Measurements from ENCODE around the gene OST4. TPM values are rescaled to one million over a fixed set of nuclear protein-coding genes. Genes with fewer than 3 reads are reported as not detected.

The OST4 gene
- total RNA-seq, 8 experiments from 2014 or later = 289 to 626 (median 350) TPM

GRCh38 chr2:27058210-27058609 is 13.2 kb downstream of the OST4 start:
- WGBS, 10 experiments = 67 to 100% (median 92%) methylated on average over 2 to 9 of the region's 10 CpGs
- Histone ChIP-seq H3K27ac (no peak overlapping the region), H3K4me1 (replicated peaks in 1 of 2) (no peaks in the 10 kb centered on the region), H3K4me3 (no peak overlapping the region)
- in situ Hi-C loops (cut with MboI; ENCODE audit: low pct_unique_long_range_greater_than_20kb in 2 of 9, low sequenced_read_pairs in 9 of 9, unreplicated experiment in 9 of 9) = no loop called here
- ATAC-seq (replicated peaks in 6 of 8) = no peak

GRCh38 chr2:27057184-27057583 is 14.3 kb downstream of the OST4 start:
- WGBS, 10 experiments = 60 to 92% (median 83%) methylated on average over 1 to 4 of the region's 6 CpGs; no CpG with 5 or more reads in 3 of the 10 experiments
- no peak overlapping the region for H3K27ac ChIP-seq
- H3K4me1 ChIP-seq (replicated peaks in 1 of 2) = peaks cover 4% of the 10 kb centered on the region in 2 donors
- in situ Hi-C loops (cut with MboI; ENCODE audit: low pct_unique_long_range_greater_than_20kb in 2 of 9, low sequenced_read_pairs in 9 of 9, unreplicated experiment in 9 of 9) = no loop called here
- no peak for ATAC-seq (replicated peaks in 6 of 8)
- H3K4me3 ChIP-seq = no peak overlapping the region

GRCh38 chr2:27054721-27055120 is 16.7 kb downstream of the OST4 start:
- ATAC-seq (replicated peaks in 6 of 8) = no peak
- 92 to 100% (median 99%) methylated on average over 4 to 6 of the region's 11 CpGs; no CpG with 5 or more reads in 4 of the 10 experiments for WGBS, 10 experiments
- H3K4me1 ChIP-seq (replicated peaks in 1 of 2) = peaks cover 4% of the 10 kb centered on the region in 2 donors
- in situ Hi-C loops (cut with MboI; ENCODE audit: low pct_unique_long_range_greater_than_20kb in 2 of 9, low sequenced_read_pairs in 9 of 9, unreplicated experiment in 9 of 9) = no loop called here
- no peak overlapping the region for H3K4me3 ChIP-seq
- no peak overlapping the region for H3K27ac ChIP-seq

GRCh38 chr2:27053776-27054175 is 17.7 kb downstream of the OST4 start:
- no peak for ATAC-seq (replicated peaks in 6 of 8)
- 67 to 100% (median 91%) methylated on average over 1 to 8 of the region's 8 CpGs; no CpG with 5 or more reads in 2 of the 10 experiments for WGBS, 10 experiments
- H3K27ac ChIP-seq = no peak overlapping the region
- H3K4me1 ChIP-seq (replicated peaks in 1 of 2) = peaks cover 8 to 10% of the 10 kb centered on the region in 2 donors
- in situ Hi-C loops (cut with MboI; ENCODE audit: low pct_unique_long_range_greater_than_20kb in 2 of 9, low sequenced_read_pairs in 9 of 9, unreplicated experiment in 9 of 9) = no loop called here
- no peak overlapping the region for H3K4me3 ChIP-seq

DNA sequence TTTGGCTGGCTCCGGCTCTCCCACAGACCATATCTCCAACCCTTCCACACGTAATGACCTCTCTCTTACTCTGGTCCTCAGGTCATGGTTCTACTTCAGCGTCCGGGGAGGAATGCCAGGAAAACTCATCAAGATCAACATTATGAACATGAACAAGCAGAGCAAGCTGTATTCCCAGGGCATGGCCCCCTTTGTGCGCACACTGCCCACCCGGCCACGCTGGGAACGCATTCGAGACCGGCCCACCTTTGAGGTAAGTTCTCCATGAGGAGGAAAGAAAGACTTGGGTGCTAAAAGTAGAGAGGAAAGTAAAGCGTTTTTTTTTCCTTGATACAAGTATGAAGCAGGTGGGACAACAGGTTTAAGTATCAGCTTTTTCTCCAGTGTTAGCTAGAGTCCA is 18.1 kb downstream of the OST4 start:
- 71 to 100% (median 90%) methylated on average over 2 to 10 of the region's 11 CpGs; no CpG with 5 or more reads in 1 of the 10 experiments for whole genome bisulfite sequencing, 10 experiments
- Histone ChIP-seq H3K4me1 (replicated peaks in 1 of 2) (peaks cover 8 to 10% of the 10 kb centered on the region in 2 donors), H3K27ac (no peak overlapping the region), H3K4me3 (no peak overlapping the region)
- no peak for ATAC-seq (replicated peaks in 6 of 8)
- in situ Hi-C loops (cut with MboI; ENCODE audit: low pct_unique_long_range_greater_than_20kb in 2 of 9, low sequenced_read_pairs in 9 of 9, unreplicated experiment in 9 of 9) = no loop called here

DNA sequence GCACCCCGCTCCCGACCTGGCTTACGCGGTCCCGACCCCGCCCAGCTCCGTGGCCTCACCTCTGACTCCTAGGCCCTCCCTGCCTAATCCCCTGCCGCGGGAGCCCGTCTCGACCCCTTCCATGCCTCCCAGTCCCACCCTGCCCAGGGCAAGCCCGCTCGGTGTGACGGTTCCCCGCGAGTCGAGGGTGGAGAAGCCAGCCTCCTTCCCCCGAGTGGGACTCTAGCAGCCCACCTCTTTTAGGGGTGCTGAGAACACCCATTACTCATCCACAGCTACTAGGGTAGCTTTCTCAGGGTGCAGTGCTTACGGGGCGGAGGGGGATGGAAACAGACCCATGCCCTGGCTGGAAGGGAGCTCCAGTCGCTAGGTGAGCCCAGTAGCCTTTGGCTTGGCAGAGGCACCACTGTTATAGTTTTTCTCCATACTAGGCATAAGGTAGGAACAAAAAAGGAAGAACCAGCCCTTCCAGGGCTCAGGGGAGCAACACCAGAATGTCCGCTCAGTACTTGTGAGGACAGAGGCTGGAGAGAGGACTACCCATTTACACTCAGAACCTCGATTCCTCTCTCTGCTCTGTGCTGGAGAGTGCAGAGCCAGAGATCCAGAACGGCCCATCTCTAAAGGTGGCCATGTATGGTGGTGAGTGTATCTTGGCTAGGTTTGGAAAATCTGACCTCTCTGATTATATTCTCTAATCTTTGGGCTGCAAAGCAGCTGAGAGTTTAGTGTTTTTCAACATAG is 19.4 kb downstream of the OST4 start:
- peak in 2 of 8 experiments; percentile 0 to 1 for ATAC-seq (replicated peaks in 6 of 8)
- Histone ChIP-seq H3K4me3 (peak overlapping the region; percentile 81 to 99 (median 89)), H3K27ac (peak overlapping the region; percentile 96 to 98), H3K4me1 (replicated peaks in 1 of 2) (peaks cover 8 to 10% of the 10 kb centered on the region in 2 donors)
- WGBS, 10 experiments = 0 to 29% (median 7%) methylated on average over 2 to 5 of the region's 24 CpGs; no CpG with 5 or more reads in 4 of the 10 experiments
- in situ Hi-C loops (cut with MboI; ENCODE audit: low pct_unique_long_range_greater_than_20kb in 2 of 9, low sequenced_read_pairs in 9 of 9, unreplicated experiment in 9 of 9) = no loop called here

DNA sequence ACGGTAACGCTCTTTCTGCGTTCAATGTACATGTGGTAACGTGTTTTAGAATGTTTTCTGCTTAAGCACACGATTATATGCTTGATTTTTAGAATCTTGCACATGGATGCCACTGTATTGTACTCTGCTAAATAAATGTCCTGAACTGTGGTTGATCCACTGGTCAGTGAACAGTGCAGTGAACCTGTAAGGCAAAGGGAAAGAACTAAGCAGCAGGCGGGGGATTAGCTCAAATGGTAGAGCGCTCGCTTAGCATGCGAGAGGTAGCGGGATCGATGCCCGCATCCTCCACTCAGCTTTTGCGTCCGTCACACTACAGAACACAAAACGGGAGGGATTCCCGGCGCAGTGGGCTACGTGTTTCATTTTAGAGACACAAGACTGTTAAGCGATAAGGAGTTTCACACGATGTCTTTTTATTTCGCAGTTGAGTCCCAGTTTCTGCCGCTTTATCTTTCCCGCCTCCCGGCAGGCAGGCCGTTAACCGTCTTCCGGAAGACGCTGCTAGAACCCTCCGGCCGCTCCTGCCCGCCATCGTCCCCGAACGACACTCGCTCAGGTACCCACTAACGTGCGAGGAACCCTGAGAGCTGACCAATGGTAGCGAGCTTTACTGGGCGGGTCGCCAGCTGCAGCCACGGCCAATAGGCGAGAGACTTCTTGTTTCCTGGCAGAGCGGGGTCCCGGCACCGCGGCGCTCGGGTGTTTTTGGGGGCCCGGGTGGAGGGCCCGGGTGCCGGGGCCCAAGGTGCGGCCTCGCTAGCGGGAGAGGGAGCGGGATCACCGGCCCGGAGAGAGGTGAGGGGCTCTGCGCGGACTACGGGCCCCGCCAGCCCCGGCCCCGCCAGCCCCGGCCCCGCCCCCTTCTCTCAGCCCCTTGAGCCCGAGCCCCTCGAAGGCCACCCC is 20.2 kb downstream of the OST4 start, which contains the start of gene AGBL5:
AGBL5 (plus strand) TSS at position 673 of the 906 bp plus-strand sequence. CDS start 1,291 bp downstream, outside the sequence.
- peak within 1 kb of the TSS; percentile 81 to 99 (median 89) for H3K4me3 ChIP-seq
- ATAC-seq (replicated peaks in 6 of 8) = peak; percentile 62 to 78 (median 74)
- peak within 1 kb of the TSS; percentile 96 to 98 for H3K27ac ChIP-seq
- in situ Hi-C loops (cut with MboI; ENCODE audit: low pct_unique_long_range_greater_than_20kb in 2 of 9, low sequenced_read_pairs in 9 of 9, unreplicated experiment in 9 of 9) = no loop called here
- H3K4me1 ChIP-seq (replicated peaks in 1 of 2) = peaks cover 8 to 10% of the 10 kb centered on the region in 2 donors
- 0 to 20% (median 0%) methylated on average over 1 to 32 of the region's 67 CpGs; no CpG with 5 or more reads in 1 of the 10 experiments for WGBS, 10 experiments

DNA sequence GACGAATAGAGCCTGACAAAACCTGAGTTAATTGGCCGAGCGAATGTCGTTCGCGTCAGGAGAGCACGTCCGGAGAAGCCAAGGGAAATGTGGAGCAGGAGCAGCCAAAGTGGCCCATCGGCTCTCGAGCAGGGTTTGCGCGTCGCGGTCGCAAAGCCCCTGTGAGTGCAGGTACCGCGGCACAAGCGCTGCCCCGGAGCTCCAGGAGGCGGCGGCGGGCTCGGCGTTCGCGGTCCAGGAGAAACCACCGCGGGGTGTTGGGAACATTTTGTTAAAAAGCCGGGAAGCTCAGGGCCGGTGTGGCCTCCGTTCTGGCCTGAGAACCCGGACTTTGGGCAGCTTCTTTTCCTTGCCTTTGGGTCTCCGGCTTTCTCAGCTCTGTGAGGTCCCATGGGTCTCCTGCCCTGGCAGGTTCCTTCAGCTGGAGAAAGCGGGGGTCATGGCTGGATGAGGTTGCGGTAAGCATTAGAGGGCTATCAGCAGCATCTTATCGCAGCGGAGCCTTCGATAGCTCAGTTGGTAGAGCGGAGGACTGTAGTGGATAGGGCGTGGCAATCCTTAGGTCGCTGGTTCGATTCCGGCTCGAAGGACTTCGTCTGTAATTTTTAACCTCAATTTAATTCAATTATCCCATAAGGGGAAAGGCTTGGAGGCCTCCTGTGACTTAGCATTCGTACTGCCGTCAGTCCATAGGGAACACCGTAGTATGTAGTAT is 21.0 kb downstream of the OST4 start:
- peak; percentile 63 to 82 (median 72) for ATAC-seq (replicated peaks in 6 of 8)
- Histone ChIP-seq H3K27ac (peak overlapping the region; percentile 96 to 98), H3K4me3 (peak overlapping the region; percentile 81 to 99 (median 89)), H3K4me1 (replicated peaks in 1 of 2) (peaks cover 8 to 10% of the 10 kb centered on the region in 2 donors)
- 0 to 7% (median 1%) methylated on average over 1 to 21 of the region's 48 CpGs; no CpG with 5 or more reads in 3 of the 10 experiments for WGBS, 10 experiments
- in situ Hi-C loops (cut with MboI; ENCODE audit: low pct_unique_long_range_greater_than_20kb in 2 of 9, low sequenced_read_pairs in 9 of 9, unreplicated experiment in 9 of 9) = no loop called here

DNA sequence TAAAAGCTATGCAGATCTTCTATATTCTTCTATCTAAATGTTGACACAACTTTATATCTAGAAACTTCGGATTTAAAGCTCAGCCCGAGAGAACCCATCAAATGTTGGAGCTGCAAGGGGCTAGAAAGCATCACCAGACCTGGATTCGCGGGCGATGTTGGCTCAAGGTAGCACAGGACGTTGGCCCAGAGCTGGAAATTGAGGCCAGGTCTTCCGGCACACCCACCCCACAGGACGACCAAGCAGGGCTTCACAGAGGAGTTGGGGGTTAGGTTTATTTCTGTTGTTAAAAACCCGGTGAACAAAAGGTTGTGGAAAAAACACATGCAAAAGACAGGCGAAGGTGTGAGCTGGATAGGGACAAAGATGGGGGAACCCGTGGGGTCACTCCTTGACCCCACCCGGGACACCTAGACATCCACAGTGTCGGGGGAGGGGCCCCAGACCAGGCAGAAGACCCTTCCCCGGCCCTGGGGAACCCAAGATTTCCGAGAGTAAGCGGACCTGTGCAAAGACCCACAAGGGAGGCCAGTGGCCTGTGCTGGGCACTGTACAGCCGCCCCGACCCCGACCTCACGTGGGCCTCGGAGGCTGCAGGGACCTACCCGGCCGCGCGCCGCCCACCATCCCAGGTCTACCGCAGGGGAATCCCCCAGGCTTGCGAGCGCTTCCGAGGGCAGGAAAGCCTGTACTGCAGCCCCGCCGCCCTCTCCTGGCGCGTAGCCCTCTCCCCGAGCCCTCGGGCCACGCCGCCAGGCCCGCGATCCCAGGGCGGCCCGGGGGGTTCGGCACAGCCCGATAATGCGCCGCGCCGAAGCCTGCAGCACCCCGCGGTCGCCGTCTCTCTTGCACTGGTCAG is 21.8 kb downstream of the OST4 start:
- Histone ChIP-seq H3K4me3 (peak overlapping the region; percentile 81 to 99 (median 89)), H3K4me1 (replicated peaks in 1 of 2) (peaks cover 8 to 10% of the 10 kb centered on the region in 2 donors), H3K27ac (peak overlapping the region; percentile 96 to 98)
- ATAC-seq (replicated peaks in 6 of 8) = peak in 6 of 8 experiments; percentile 2 to 25 (median 14)
- WGBS, 10 experiments = 5 to 82% (median 30%) methylated on average over 2 to 38 of the region's 52 CpGs; no CpG with 5 or more reads in 4 of the 10 experiments
- in situ Hi-C loops (cut with MboI; ENCODE audit: low pct_unique_long_range_greater_than_20kb in 2 of 9, low sequenced_read_pairs in 9 of 9, unreplicated experiment in 9 of 9) = loop anchor here in 1 of 9 experiments (25.0 kb wide), 1 partner anchor 212 kb away; the partner anchor contains the start of gene DPYSL5

GRCh38 chr2:27042985-27043634 is 28.3 kb downstream of the OST4 start:
- in situ Hi-C loops (cut with MboI; ENCODE audit: low pct_unique_long_range_greater_than_20kb in 2 of 9, low sequenced_read_pairs in 9 of 9, unreplicated experiment in 9 of 9) = loop anchor here in 1 of 9 experiments (25.0 kb wide), 1 partner anchor 206 kb away; the partner anchor contains the start of gene DPYSL5
- 69 to 90% (median 80%) methylated on average over 1 to 5 of the region's 7 CpGs; no CpG with 5 or more reads in 1 of the 10 experiments for WGBS, 10 experiments
- no peak overlapping the region for H3K27ac ChIP-seq
- no peaks in the 10 kb centered on the region for H3K4me1 ChIP-seq (replicated peaks in 1 of 2)
- H3K4me3 ChIP-seq = no peak overlapping the region
- no peak for ATAC-seq (replicated peaks in 6 of 8)

- H3K4me1 ChIP-seq (replicated peaks in 1 of 2) = no peaks in the 10 kb centered on the region
- H3K27ac ChIP-seq = no peak overlapping the region
- H3K4me3 ChIP-seq = no peak overlapping the region
- WGBS, 10 experiments = 69 to 100% (median 89%) methylated on average over 1 to 10 of the region's 10 CpGs; no CpG with 5 or more reads in 1 of the 10 experiments
- ATAC-seq (replicated peaks in 6 of 8) = no peak
- in situ Hi-C loops (cut with MboI; ENCODE audit: low pct_unique_long_range_greater_than_20kb in 2 of 9, low sequenced_read_pairs in 9 of 9, unreplicated experiment in 9 of 9) = loop anchor here in 1 of 9 experiments (25.0 kb wide), 1 partner anchor 205 kb away; the partner anchor contains the start of gene DPYSL5
Observed at GRCh38 chr2:27042159-27042661, 29.2 kb downstream of the OST4 start.
